Activated T-helper 9 cell treated with anti-CD3 and anti-CD28 coated beads, Interleukin-2, amount 50 U/mL, for 16 hours (primary cell): ENCODE data around the gene CDH8.

Experiments
- DNase-seq: peaks from one replicate; pipeline ENCODE4 v3.0.0-alpha.2; 2020; ENCODE audit warnings: low read depth

The CDH8 gene, protein sequence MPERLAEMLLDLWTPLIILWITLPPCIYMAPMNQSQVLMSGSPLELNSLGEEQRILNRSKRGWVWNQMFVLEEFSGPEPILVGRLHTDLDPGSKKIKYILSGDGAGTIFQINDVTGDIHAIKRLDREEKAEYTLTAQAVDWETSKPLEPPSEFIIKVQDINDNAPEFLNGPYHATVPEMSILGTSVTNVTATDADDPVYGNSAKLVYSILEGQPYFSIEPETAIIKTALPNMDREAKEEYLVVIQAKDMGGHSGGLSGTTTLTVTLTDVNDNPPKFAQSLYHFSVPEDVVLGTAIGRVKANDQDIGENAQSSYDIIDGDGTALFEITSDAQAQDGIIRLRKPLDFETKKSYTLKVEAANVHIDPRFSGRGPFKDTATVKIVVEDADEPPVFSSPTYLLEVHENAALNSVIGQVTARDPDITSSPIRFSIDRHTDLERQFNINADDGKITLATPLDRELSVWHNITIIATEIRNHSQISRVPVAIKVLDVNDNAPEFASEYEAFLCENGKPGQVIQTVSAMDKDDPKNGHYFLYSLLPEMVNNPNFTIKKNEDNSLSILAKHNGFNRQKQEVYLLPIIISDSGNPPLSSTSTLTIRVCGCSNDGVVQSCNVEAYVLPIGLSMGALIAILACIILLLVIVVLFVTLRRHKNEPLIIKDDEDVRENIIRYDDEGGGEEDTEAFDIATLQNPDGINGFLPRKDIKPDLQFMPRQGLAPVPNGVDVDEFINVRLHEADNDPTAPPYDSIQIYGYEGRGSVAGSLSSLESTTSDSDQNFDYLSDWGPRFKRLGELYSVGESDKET

DNA sequence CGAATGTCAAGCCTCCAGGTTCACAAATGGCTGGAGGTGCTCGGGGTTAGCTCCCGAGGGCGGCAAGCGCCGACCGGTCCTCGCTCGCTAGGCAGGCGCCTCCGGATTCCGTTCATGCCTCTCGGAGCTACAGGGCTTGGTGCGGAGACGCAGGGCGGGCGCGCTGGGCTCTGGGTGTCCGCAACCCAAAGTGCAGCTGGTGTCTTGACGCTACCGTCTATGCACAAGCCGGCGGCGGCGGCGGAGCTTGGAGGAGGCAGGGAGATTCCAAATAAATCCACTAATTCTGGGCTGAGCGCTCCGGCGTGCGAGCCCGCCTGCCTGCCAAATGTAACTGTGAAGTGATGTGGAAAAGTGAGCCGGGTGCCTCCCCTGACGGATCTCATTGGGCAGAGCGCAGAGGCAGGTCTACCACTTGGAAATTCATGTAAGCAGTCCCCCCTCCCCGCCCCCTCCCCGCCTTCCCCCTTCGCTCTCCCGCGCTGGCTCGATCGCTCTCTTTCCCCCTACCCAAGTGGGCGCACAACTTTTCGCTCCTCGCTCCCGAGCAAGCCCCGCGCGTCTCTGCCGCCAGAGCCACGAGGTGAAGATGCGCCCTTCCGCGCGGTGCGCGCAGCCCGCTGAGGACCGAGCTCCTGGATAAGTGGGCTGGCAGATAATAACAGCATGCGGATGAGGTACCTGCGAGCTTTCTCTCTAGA, at the start of gene CDH8:
CDH8 (minus strand) TSS at position 338 of the 701 bp plus-strand sequence. CDS start 15,035 bp downstream, outside the sequence.
- no peak for DNase-seq

DNA sequence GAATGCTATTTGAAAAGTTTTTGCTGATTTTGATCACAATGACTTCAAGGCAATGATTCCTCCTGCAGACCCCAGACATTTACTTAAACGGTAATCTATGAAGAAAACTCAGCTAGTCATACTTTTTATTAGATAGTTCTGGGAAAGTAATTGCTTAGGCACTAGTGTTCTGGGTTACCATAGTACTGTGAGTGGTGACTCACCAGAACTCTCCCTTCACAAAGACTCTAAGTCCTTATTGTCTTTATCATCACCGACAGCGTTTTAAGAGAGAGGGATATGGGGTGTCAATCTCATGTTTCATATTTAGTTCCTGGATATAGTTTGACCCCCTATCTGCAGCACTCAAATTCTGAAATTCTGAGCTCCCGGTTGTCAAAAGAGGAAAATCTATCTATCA, 43.0 kb upstream of the CDH8 start:
- no peak for DNase-seq

DNA sequence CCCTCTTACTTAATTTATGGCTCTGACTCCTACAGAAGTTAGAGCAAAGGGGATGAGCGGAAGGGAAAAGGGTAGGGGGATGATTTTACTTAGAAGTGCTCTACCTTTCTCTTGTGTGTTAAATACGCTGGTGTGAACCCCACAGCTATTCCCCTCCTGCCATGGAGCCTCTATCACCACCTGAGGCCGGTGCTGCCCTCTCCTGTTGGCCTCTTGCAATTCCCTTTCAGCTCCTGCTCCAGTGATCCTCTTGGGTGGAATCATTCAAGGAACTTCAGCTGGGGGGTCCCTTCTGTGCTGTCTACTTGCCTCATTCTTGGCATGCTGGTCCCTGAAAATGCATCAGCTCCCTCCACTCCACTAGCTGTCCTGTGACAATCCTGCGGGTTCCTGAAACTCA, 41.8 kb upstream of the CDH8 start:
- DNase-seq, result no peak

DNA sequence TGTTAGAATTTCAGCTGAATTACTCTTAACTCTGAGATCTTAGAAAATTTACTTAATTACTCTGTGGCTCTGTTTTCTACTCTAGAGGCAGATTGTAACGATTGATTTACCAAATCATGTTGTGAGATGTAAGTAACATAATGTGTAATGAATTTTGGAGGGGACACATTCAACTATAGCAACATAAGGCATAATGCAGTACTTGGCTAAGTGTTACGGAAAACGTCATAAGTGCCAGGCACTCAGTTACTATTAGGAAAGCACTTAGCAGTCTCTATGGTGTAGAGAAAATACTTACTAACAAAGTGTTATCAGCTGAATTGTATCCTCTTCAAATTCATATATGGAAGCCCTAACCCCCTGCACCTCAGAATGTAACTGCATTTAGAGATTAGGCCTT, 40.6 kb upstream of the CDH8 start:
- DNase-seq, result no peak

DNA sequence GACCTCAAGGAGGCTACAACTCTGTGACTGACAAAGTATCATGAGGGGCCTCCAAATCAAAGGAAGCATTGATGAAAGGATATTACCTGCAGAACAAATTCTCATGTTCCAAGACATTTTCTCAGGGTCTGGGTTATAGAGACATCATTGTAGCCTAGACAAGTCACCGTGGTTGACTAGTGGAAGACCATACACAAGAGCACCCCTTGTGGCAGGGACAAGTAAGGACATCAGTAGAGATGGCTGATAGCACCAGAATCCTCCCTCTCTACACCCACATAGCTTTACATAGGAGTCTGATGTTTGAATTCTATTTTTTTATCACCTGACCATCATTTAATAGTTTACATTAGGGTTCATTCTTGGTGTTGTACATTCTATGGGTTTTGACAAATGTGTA, 32.5 kb upstream of the CDH8 start:
- DNase-seq, result no peak

DNA sequence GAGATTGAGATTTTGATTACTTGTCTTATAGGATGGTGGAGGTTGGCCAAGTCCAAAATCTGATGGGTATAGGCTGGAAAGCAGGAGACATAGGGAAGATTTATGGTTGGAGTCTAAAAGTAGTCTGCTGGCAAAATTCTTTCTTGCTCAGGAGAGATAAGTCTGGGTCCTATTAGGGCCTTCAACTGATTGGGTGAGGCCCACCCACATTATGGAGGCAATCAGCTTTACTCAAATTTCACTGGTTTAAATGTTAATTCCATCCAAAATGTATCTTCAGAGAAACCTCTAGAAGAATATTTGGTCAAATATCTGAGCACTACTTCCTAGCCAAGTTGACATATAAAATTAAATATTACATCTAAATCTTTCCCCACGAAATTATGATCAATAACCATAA, 31.7 kb upstream of the CDH8 start:
- no peak for DNase-seq

DNA sequence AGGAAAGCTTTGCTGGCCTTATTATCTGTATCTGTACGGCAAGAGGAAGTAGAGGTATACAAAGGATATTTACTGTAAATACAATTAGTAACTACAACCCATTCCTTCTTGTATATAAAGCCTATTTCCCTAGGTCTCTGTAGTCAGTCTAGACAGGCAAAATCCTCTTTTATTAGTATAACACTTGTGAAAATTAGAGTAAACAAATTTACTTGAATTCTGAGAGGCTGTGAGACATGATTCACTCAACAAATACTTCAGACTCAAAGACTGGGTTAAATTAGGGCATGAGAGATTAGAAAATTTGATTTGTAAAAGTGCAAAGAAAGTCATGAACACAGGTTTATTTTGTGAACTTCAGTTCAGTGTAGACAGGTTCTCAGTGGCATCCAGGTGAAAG, 30.9 kb upstream of the CDH8 start:
- DNase-seq, result no peak

DNA sequence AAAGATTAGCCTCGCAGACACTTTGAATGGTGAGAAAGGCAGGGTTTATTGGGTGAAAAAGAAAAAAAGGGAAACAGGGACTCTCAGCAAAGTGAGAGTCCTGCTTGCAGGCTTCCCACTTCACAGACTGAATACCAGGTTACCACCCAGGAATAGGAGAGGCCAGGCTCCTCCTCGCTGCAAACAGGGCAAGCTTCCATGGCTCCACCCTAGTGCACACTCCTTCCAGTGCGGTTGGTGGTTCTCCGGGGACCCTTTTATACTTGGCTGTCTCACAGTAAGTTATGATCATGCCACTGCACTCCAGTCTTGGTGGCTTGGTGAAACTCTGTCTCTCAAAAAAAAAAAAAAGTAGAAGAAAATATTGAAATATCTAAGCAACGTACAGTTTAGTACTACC, 30.5 kb upstream of the CDH8 start:
- no peak for DNase-seq

DNA sequence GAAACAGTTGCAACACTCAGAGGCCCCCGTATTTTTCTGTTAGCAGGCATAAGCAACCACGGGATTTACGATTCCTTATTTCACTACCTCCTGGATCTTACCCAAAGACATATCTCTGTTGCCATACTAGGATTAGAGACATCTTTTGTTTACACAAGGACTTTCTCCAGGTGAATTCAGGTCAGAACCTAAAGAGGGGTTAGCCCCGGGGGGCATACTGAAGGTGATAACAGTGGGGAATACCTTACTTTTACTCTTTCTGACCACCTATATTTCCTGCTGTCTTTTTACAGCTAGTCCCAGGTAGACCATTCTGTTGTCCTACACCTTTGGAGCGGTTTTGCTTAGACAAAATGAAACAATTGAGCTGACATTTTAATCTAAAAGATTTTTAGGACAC, 27.9 kb upstream of the CDH8 start:
- DNase-seq, result no peak

DNA sequence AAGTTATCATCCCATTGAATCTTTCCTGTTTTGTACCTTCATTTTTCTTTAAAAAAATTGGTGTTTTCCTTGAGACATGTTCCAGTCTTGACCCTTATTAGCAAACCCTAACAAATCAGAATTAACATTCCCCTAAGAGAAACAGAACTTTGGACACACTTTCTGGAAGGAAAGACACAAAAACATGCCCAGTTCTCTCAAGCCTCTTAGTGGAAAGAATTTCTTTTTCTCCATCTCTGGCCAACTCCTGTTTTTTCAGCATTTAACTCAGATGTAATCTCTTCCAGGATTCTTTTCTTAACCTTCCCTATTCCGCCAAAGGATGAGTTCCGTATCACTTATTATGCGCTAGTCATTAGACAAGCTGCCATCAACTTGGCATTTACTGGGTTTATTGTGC, 23.9 kb upstream of the CDH8 start:
- DNase-seq, result no peak

DNA sequence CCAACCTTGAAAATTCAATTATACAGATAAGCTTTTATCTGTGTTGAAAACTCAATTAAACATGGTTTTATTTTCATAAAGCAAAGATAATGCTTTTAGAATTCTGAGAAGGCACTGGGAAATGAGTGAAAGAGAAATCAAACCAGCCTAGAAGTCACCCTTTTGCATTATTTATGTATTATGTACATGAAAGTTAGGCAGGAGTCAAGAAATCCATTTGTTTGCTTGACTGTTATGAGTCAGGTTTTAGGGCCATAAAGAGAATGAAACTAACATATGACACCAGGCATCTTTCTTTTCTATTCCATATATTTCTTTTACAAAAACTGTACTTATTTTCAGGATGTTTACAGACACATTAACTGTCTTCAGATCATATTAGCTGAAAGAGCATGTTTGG, 23.3 kb upstream of the CDH8 start:
- DNase-seq, result no peak

DNA sequence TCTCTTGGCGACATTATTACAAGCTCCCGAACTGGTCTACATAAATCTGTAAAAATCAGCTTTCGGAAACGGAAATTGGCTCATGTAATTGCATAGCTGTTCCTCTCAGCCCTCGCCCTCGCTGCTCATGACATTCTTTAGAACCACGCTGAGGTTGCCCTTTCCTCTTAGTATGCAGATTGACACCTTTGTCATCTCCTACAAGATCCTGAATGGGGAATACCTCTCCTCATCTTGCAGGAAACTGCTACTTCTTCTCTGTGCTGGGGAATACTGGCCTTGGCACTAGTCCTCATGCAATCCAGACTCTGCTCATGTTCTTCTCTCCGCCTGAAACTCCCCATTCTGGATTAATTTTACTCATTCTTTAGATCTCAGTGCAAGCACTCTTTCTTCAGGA, 22.2 kb upstream of the CDH8 start:
- DNase-seq, result no peak

DNA sequence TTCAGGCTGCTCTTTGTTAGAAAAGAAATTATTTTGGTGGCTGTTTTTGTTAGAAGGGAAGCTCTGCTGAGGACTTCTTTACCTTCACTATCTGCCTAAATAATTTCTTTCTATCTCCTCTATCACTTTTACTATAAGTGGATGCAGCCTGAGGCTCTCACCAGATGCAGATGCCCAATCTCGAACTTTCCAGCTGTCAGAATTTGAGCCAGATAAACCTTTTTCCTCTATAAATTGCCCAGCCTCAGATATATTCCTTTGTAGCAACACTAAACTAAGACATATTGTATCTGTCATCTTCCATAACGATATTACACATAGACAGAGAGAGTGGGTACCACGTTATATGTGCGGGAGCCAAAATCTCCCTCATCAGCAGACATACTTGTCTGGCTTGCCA, 15.7 kb upstream of the CDH8 start:
- no peak for DNase-seq

DNA sequence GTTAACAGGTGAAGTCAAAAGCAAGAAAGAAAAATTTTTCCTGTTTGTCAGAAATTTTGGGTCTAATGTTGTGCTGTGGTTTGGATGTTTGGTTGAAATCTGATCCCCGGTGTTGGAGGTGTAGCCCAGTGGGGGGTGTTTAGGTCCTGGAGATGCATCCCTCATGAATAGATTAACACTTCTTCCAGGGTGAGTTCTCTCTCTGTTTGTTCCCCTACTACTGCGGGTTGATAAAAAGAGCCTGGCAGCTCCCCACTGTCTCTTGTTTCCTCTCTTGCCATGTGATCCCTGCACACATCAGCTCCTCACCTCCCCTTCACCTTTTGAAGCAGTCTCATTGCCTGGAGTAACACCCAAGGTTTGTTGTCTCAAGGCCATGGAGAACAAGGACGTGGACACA, 14.6 kb upstream of the CDH8 start:
- no peak for DNase-seq

DNA sequence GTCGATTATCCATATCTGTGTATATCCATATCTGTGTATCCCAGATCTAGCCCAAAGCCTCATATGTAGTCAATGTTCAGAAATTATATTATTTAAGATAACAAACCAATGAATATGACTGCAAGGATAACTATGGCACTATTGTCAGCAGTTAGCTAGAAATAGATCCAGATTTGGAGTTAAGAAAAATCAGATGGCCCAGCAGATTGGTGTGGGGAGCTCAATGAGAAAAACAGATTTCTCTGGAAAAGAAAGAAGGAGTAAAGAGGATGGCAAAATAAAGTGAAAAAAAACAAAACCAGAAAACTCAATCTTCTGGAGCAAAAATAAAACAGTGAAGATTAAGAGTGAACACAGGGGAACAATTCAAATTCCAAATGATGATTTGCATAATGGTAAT, 10.6 kb upstream of the CDH8 start:
- no peak for DNase-seq

DNA sequence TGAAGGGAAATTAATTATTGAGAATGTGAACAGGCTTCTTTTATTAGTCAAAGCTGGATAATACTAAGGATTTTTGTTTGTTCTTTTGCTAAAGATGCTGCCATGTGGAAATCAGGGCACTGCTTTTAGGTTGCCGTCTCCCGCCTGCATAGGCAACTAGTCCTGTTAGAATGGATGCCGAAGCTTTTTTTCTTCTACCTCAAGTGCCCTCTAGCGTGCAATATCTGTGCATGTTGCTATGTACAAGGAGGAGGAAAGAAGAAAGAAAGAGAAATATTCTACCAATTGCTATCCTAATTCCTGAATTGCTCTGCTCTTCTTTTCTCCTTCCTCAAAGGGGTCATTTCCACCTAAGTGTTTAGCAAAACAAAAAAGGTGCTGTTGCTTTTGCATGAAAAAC, 5.2 kb upstream of the CDH8 start:
- no peak for DNase-seq

DNA sequence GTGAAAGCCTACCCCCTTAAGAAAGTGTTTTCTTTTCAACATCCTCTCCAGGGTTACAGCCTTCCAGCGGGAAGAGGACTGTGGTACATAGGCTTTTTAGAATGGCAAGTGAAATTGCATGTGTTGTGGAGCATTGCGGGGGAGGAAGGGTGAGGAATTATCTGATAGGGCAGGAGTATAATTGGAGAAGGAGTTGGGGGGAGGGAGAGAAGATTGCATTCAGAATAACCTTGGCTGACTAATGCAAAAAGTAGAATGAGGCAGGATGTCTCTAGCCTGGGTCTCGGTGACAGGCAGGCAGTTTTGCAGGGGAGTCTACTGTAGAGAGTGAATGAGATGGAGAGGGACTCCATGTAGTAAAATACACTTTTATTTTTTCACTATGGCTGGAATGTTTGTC, 2.4 kb upstream of the CDH8 start:
- DNase-seq, result no peak

DNA sequence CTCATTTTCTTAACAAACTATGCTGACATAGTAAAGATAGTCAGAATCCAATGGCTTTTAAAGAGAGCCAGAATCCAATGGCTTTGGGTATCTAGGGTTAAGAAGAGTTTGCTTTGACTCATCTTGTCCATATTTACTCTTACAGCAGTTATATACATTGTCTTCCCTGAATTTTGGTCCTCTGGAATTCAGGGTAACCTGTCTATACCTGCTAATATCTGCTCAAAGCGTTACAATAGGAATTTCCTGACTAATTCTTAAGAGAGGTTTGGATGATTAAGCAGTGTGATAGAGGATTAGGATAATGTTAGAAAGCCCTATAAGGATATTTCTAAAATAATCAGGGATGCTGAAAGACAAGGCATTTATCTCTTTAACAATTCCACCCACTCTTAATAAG, 2.0 kb upstream of the CDH8 start:
- no peak for DNase-seq

DNA sequence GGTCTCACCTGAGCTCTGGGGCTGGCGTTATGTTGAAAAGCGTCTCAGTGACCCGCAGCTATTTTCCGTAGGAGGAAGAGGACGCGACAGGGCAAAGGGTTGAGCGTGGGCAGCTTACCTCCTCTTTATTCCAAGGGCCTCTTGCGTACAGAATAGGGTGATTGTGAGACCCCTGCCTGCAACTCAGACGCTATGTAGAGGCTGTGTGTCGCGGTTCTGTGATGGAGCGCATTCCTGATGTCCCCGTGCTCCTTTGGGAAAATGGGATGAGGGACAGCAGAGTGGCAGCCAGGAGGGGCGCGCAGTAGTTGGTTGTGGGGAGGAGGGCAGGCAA, 531 bp upstream of the CDH8 start:
- DNase-seq, result no peak

DNA sequence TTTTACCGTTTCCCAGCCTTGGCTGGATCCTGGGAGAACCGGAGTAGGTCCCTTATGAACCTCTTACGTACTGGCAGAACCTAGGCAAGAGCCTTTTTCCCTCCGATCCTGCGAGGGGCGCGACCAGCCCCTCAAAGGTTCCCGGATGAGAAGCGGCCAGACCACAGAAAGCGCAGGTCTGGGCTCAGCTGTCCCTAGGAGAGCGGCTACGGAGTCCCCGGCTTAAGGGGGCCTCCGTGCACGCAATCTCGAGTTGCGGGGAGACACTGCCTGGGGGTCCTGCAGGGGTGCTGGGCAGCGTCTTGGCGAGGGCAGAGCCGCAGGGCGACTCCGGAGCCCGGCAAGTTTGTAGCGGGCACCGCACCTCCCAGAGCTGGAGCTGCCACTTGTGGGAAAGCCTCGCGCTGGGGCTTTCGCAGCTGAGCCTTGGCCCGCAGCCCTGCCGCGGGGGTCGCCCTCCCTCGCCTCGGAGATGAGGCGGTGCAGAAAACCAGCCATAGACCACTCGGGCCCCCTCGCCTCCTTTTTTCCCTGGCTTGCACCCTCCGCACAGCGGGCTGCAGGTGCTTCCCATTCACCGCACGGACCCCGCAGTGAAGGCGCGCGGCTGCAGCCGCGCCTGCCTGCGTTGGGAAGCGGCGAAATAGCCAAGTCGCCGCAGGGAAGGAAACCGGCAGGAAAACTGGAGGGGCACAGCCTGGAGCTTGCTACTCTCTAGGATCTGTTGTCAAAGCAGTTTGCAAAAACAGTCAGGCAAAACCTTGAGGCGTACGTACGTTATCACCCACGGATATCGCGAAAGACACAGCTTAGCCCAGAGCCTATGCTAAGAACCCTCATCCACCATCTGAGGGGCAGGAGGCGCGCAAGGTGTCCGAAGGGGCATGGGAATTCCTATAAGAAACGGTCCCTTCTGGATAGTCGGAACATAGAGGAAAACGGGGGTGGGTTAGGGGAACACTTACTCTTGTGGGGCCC, 834 bp downstream of the CDH8 start:
- no peak for DNase-seq

DNA sequence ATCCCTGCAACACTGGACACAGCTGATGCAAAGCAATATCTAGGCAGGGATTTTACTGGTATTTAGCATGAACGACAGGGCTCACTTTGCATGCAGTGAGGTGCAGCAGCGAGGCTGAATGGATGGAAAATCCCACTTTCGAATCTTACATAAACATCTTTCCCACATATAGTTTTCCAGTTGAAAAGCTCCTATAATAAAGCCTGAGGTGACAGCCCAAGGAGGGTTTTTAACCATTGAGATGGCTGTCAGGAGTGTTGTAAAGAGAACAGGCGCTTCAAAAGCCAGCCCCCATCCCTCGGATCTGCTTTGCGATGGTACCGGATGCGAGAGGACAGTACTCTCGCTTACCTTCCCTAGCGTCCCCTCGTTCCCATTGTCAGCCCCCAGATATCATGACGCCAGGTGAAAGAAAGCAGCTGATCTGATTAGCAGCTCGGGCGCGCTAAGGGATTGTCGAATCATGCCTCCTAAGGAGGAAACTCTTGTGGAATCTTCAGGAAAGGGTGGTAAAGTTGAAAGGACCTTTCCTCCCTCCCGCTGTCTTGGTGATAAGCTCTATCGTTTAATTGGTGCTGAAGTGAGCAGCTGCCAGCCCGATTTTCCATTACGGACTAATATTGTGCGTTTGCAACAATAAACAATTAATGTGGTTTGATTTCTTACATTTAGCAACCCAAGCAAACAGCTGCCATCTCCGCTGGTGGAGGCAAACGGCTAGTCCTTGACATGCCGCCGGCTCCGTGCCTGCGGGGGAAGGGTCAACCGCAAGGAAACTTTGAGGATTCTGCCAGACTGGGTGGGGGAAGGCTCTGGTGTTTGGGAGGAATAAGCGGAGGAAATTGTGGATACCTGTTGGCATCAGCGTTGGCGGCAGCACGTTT, 1.8 kb downstream of the CDH8 start:
- no peak for DNase-seq
